Heart right ventricle (tissue), 16 donors: ENCODE measurements around the gene CAMKK2. TPM values are rescaled to one million over a fixed set of nuclear protein-coding genes. Genes with fewer than 3 reads are reported as not detected.
"Not testable (repeated sequence)": the region's sequence is repeated elsewhere in the genome, so short reads cannot be mapped to it uniquely, and the experiment has no call there.

ENCODE experiments used
- ATAC-seq, 8 donors: fragments of 200-7000 bp; cut with Tn5 transposase; one replicate each; pipeline ENCODE4 v1.9.1; 2020; ENCODE audit warnings: mild to moderate bottlenecking in 8 of 8, moderate library complexity in 8 of 8, moderate number of reproducible peaks in 1 of 8
- DNase-seq, 2 donors: peaks; one replicate each; pipeline ENCODE4 v3.0.0-alpha.2; 2020
- H3K27ac ChIP-seq, 10 donors: fragments of 200-600 bp; sonication (generic) in 2 of 10; one replicate each; pipeline versions ENCODE4 v1.5.0 to v1.8.0; 2020 to 2022; ENCODE audit warnings: mild to moderate bottlenecking in 3 of 10
- H3K27me3 ChIP-seq, 7 donors: fragments of 200-600 bp; one replicate each; pipeline ENCODE4 v1.8.0; 2021 to 2022; ENCODE audit warnings: mild to moderate bottlenecking in 2 of 7
- H3K36me3 ChIP-seq, 9 donors: fragments of 200-600 bp; sonication (generic) in 1 of 9; one replicate each; pipeline versions ENCODE4 v1.5.0 to v1.8.0; 2020 to 2022; ENCODE audit warnings: mild to moderate bottlenecking in 2 of 9
- H3K4me1 ChIP-seq, 9 donors: fragments of 200-600 bp; sonication (generic) in 1 of 9; one replicate each; pipeline versions ENCODE4 v1.5.0 to v1.8.0; 2020 to 2022; ENCODE audit warnings: mild to moderate bottlenecking in 4 of 9
- H3K4me3 ChIP-seq, 10 donors: fragments of 200-600 bp; sonication (generic) in 2 of 10; one replicate each; pipeline versions ENCODE4 v1.5.0 to v1.8.0; 2020 to 2022; ENCODE audit warnings: mild to moderate bottlenecking in 7 of 10, moderate library complexity in 2 of 10
- H3K9me3 ChIP-seq, 11 donors: fragments of 200-600 bp in 10 of 11; sonication (generic) in 2 of 11; one replicate each; pipeline versions ENCODE4 v1.5.0 to v1.8.0; 2013 to 2022; ENCODE audit warnings: mild to moderate bottlenecking in 2 of 11, control low read depth in 1 of 11, moderate library complexity in 1 of 11
- CTCF ChIP-seq, 9 donors: fragments of 200-600 bp; sonication (generic) in 2 of 9; IDR thresholded peaks; one replicate each; pipeline versions ENCODE4 v1.5.0 to v1.8.0; 2021 to 2022; ENCODE audit warnings: antibody characterized with exemption in 9 of 9, mild to moderate bottlenecking in 5 of 9, moderate library complexity in 1 of 9
- WGBS, 2 donors: extraction: QIAGEN DNeasy Blood & Tissue Kit; methylation state at CpG; one replicate each; pipeline ENCODE4 v1.1.7; 2013; ENCODE audit warnings: inconsistent platforms in 1 of 2; 5-methylcytosine and 5-hydroxymethylcytosine counted together
- intact Hi-C, 10 donors: fragments of 100-400 bp; cut with DNase I; formaldehyde crosslinking; loops; one replicate each; pipeline versions ENCODE4 v1.11.1 to v1.14.2; 2022
- polyA plus RNA-seq, 2 donors: library from polyadenylated mRNA; stranded (reverse); fragments of 200-250 nt; gene quantifications; one replicate each; pipeline ENCODE4 v1.2.3, GENCODE V29; 2013
- total RNA-seq, 10 donors: library from RNA; stranded (reverse); fragmentation: NEBNext Ultra II Directional in 3 of 10; extraction: Animal tissue kit (Norgen Biotek cat#: 25700) in 3 of 10; gene quantifications; one replicate each; pipeline versions ENCODE4 v1.2.1 to v1.2.4, GENCODE V29; 2021 to 2023
- donor health status: Arrhythmogenic right ventricular cardiomyopathy.
- donor health status: ischemic (EF 13 %, LVEDD 7.1; RV severe dilation, severe dysfunction).
- donor health status: healthy with polysubstance abuse.
- donor health status: DM: no; HTN: yes; CAD: no.
- donor health status: DM: no; HTN: no; CAD: no.
- donor health status: ischemic (EF 25% LVEDD 6.9; RV normal size, moderate dysfunction).
- donor health status: ischemic (EF 25% LVEDD 5.7; RV mildly dilated, moderate dysfunction).
- donor health status: healthy.
- donor health status: DM: yes; HTN: yes; CAD: no.
- donor health status: Ischemic cardiomyopathy.
- donor health status: ischemic (EF 35%, LVEDD 5.7; RV mildly dilated, moderate dysfunction).
- donor health status: nonischemic (EF 11% LVEDD 7.7; RV severe dilation, severe dysfunction).
- donor health status: DM: yes; HTN: yes; CAD: no.
- donor health status: PGD.
- donor health status: ischemic (EF 29% LVEDD 5.4; RV normal size, mild dysfunction).
- donor health status: nonischemic (EF 23%, LVEDD 6.1; RV moderate dilation, normal function).

The CAMKK2 gene
- total and polyA plus RNA-seq, 12 donors, result 10.8 to 19.3 (median 15.8) TPM

DNA sequence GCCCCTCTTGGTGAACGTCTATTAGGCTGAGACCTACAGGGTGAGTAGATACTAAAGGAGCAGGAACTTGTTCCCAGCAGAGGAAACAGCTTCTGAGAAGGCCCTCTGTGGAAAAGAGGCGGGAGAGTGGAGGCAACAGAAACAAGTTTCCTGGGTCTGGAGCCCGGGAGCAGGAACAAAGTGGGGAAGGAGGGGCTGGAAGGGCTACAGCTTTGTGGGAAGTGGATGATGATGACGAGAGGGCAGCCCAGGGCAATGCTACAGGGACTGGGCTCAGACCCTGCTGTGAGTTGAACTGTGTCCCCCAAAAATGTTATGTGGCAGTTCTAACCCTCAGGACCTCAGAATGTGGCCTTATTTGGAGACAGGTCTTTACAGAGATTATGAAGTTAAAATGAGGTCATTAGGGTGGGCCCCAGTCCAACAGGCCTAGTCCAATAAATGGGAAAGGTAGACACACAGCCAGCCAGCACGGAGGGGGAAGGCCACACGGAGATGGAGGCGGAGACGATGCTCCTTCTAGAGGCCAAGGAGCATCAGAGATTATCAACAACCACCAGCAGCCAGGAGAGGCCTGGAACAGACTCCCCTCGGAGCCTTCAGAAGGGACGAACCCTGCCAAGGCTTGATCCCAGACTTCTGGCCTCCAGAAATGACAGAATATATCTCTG is 14.3 kb downstream of the CAMKK2 start:
- 50 to 68% methylated on average over 10 of the region's 10 CpGs for WGBS, 2 donors

GRCh38 chr12:121281116-121281515 is 15.4 kb downstream of the CAMKK2 start:
- 70 to 79% methylated on average over 14 of the region's 14 CpGs for WGBS, 2 donors
- H3K27me3 ChIP-seq, H3K27ac ChIP-seq, H3K4me3 ChIP-seq, intact Hi-C loops, DNase-seq, H3K9me3 ChIP-seq, ATAC-seq: not testable (repeated sequence)
- Histone ChIP-seq H3K36me3 (peaks cover 0 to 18% (median 0%) of the 10 kb centered on the region in 9 donors), H3K4me1 (peaks cover 16 to 74% (median 35%) of the 10 kb centered on the region in 9 donors)

More for the DNA sequence above, 14.3 kb downstream of the CAMKK2 start:
- no peak overlapping the region for H3K4me3 ChIP-seq
- ATAC-seq, result peak in 5 of 8 donors; percentile 7 to 38 (median 29)
- no peak for DNase-seq
- H3K4me1 ChIP-seq, result peaks cover 16 to 70% (median 35%) of the 10 kb centered on the region in 9 donors
- intact Hi-C loops, result no loop called here
- H3K27me3 ChIP-seq, result no peaks in the 10 kb centered on the region
- H3K9me3 ChIP-seq, result no peaks in the 10 kb centered on the region
- peak overlapping the region in 8 of 10 donors; percentile 17 to 66 (median 43) for H3K27ac ChIP-seq
- no peak for TF ChIP-seq CTCF (IDR thresholded peaks at IDR 0.05)
- H3K36me3 ChIP-seq, result peaks cover 0 to 18% (median 0%) of the 10 kb centered on the region in 9 donors

DNA sequence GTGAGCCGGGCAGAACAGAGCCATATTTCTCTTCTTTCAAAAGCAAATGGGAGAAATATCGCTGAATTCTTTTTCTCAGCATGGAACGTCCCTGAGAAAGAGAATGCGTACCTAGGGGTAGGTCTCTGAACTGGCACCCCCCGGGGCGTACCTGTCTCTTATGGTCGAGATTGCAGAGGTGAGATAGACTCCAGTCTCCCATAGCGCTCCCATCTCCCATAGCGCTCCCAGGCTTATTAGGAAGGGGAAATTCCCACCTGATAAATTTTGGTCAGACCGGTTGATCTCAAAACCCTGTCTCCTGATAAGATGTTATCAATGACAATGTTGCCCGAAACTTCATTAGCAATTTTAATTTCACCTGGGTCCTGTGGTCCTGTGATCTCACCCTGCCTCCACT is 16.0 kb downstream of the CAMKK2 start:
- 87 to 90% methylated on average over 11 of the region's 11 CpGs for WGBS, 2 donors
- H3K27ac ChIP-seq, H3K4me3 ChIP-seq, H3K27me3 ChIP-seq, DNase-seq, ATAC-seq, H3K9me3 ChIP-seq, intact Hi-C loops: not testable (repeated sequence)
- Histone ChIP-seq H3K4me1 (peaks cover 16 to 72% (median 35%) of the 10 kb centered on the region in 9 donors), H3K36me3 (peaks cover 0 to 18% (median 0%) of the 10 kb centered on the region in 9 donors)

DNA sequence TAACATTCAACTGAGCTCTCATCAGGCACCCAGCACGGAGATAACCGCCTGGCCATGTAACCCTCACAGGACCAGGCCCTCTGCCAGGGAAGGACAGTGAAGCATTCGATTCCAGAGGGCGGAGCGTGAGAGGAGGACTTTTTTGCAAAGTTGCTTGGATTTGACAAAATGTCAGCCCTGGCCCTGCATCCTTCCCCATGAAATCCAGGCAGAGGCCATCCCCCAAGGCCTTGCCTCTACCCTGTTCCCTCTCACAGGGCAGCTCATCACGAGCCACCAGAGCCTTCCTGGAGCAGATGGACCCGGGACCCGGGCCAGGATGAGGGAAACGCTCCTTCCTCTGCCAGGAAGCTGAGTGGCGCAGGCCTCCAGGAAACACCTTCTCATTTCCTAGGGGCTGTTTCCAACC is 17.0 kb downstream of the CAMKK2 start:
- 26 to 39% methylated on average over 10 of the region's 10 CpGs for WGBS, 2 donors
- Histone ChIP-seq H3K27me3 (no peaks in the 10 kb centered on the region), H3K27ac (peak overlapping the region in 9 of 10 donors; percentile 24 to 86 (median 71)), H3K4me1 (peaks cover 16 to 62% (median 35%) of the 10 kb centered on the region in 9 donors), H3K36me3 (peaks cover 0 to 23% (median 0%) of the 10 kb centered on the region in 9 donors), H3K4me3 (no peak overlapping the region), H3K9me3 (no peaks in the 10 kb centered on the region)
- intact Hi-C loops, result no loop called here
- DNase-seq (peak; percentile 53 to 66), ATAC-seq (peak; percentile 38 to 79 (median 72))
- no peak for TF ChIP-seq CTCF (IDR thresholded peaks at IDR 0.05)

- H3K4me3 ChIP-seq, result peak overlapping the region in 1 of 10 donors; percentile 20
- H3K27ac ChIP-seq, result peak overlapping the region; percentile 11 to 86 (median 61)
- H3K4me1 ChIP-seq, result peaks cover 15 to 57% (median 35%) of the 10 kb centered on the region in 9 donors
- DNase-seq, result peak; percentile 61 to 63
- no peak for TF ChIP-seq CTCF (IDR thresholded peaks at IDR 0.05)
- intact Hi-C loops, result no loop called here
- peak; percentile 22 to 59 (median 48) for ATAC-seq
- no peaks in the 10 kb centered on the region for H3K9me3 ChIP-seq
- no peaks in the 10 kb centered on the region for H3K27me3 ChIP-seq
- peaks cover 0 to 27% (median 0%) of the 10 kb centered on the region in 9 donors for H3K36me3 ChIP-seq
- WGBS, 2 donors, result 41 to 48% methylated on average over 13 of the region's 13 CpGs
Observed at GRCh38 chr12:121279071-121279375, 17.5 kb downstream of the CAMKK2 start.
